H9 (cell line): ENCODE results near the gene TSPAN33. TPM values are rescaled to one million over a fixed set of nuclear protein-coding genes. Genes with fewer than 3 reads are reported as not detected.

Experiments
- DNase-seq: peaks from one replicate; pipeline ENCODE4 v3.0.0-alpha.2; 2017
- H2AFZ ChIP-seq: one replicate; pipeline ENCODE4 v1.6.1; 2013; ENCODE audit warnings: mild to moderate bottlenecking, low read length, control low read depth, moderate library complexity
- H2AK5ac ChIP-seq: 2 replicates; pipeline ENCODE4 v1.6.1; 2013; ENCODE audit warnings: low read length, control low read depth, mixed read lengths; ENCODE audit not compliant: insufficient read length
- H2BK120ac ChIP-seq: one replicate; pipeline ENCODE4 v1.6.1; 2013; ENCODE audit warnings: low read depth, mild to moderate bottlenecking, low read length, control low read depth, inconsistent platforms; ENCODE audit not compliant: poor library complexity, severe bottlenecking
- H2BK12ac ChIP-seq: 2 replicates; pipeline ENCODE4 v1.6.1; 2013; ENCODE audit warnings: low read length, control low read depth, mixed read lengths, low read depth; ENCODE audit not compliant: insufficient read length
- H2BK15ac ChIP-seq: 2 replicates; pipeline ENCODE4 v1.6.1; 2013; ENCODE audit warnings: low read depth, low read length, control low read depth
- H2BK20ac ChIP-seq: one replicate; pipeline ENCODE4 v1.6.1; 2013; ENCODE audit warnings: low read depth, mild to moderate bottlenecking, low read length, control low read depth, inconsistent platforms; ENCODE audit not compliant: poor library complexity, severe bottlenecking
- H2BK5ac ChIP-seq: 2 replicates; pipeline ENCODE4 v1.6.1; 2013; ENCODE audit warnings: low read length, control low read depth, mixed read lengths; ENCODE audit not compliant: insufficient read length
- H3K14ac ChIP-seq: 2 replicates; pipeline ENCODE4 v1.6.1; 2013; ENCODE audit warnings: low read length, control low read depth; ENCODE audit not compliant: insufficient read depth
- H3K18ac ChIP-seq: 2 replicates; pipeline ENCODE4 v1.6.1; 2013; ENCODE audit warnings: low read depth, mild to moderate bottlenecking, mixed read lengths, low read length, control low read depth; ENCODE audit not compliant: insufficient read length
- H3K23ac ChIP-seq: 2 replicates; pipeline ENCODE4 v1.6.1; 2013; ENCODE audit warnings: low read length, control low read depth, mixed read lengths, low read depth; ENCODE audit not compliant: insufficient read length
- H3K23me2 ChIP-seq: 2 replicates; pipeline ENCODE4 v1.6.1; 2013; ENCODE audit warnings: low read depth, mild to moderate bottlenecking, mixed read lengths, low read length, control low read depth; ENCODE audit not compliant: insufficient read length, poor library complexity, severe bottlenecking
- H3K27ac ChIP-seq: 2 replicates; pipeline ENCODE4 v1.5.1; 2013; ENCODE audit warnings: low read length, control low read depth, mixed read lengths, low read depth; ENCODE audit not compliant: insufficient read length
- H3K27me3 ChIP-seq: 2 replicates; pipeline ENCODE4 v1.6.1; 2013; ENCODE audit warnings: low read length, control low read depth, inconsistent platforms; ENCODE audit not compliant: insufficient read depth
- H3K4ac ChIP-seq: 2 replicates; pipeline ENCODE4 v1.6.1; 2013; ENCODE audit warnings: low read depth, mild to moderate bottlenecking, control low read depth, inconsistent platforms, low read length, moderate library complexity
- H3K4me1 ChIP-seq: 2 replicates; pipeline ENCODE4 v1.6.1; 2013; ENCODE audit warnings: low read length, control low read depth, inconsistent platforms; ENCODE audit not compliant: insufficient read depth
- H3K4me2 ChIP-seq: 2 replicates; pipeline ENCODE4 v1.6.1; 2013; ENCODE audit warnings: low read length, control low read depth, mixed read lengths; ENCODE audit not compliant: insufficient read length, insufficient read depth
- H3K56ac ChIP-seq: 2 replicates; pipeline ENCODE4 v1.6.1; 2013; ENCODE audit warnings: low read depth, mild to moderate bottlenecking, mixed read lengths, low read length, control low read depth; ENCODE audit not compliant: insufficient read length
- H3K79me1 ChIP-seq: 2 replicates; pipeline ENCODE4 v1.6.1; 2013; ENCODE audit warnings: low read depth, mild to moderate bottlenecking, moderate library complexity, low read length, control low read depth, inconsistent platforms; ENCODE audit not compliant: insufficient read depth, poor library complexity, severe bottlenecking
- H3K79me2 ChIP-seq: 2 replicates; pipeline ENCODE4 v1.6.1; 2013; ENCODE audit warnings: low read length, control low read depth, inconsistent platforms; ENCODE audit not compliant: insufficient read depth
- H3K9ac ChIP-seq: 2 replicates; pipeline ENCODE4 v1.6.1; 2013; ENCODE audit warnings: low read length, control low read depth, mixed read lengths; ENCODE audit not compliant: insufficient read length; ENCODE audit errors: extremely low read depth
- H3K9me3 ChIP-seq: one replicate; pipeline ENCODE4 v1.6.1; 2013; ENCODE audit warnings: low read depth, low read length, inconsistent platforms; ENCODE audit not compliant: control insufficient read depth
- H3T11ph ChIP-seq: one replicate; pipeline ENCODE4 v1.6.1; 2013; ENCODE audit warnings: mild to moderate bottlenecking, low read length, control low read depth, inconsistent platforms
- H4K20me1 ChIP-seq: one replicate; pipeline ENCODE4 v1.6.1; 2013; ENCODE audit not compliant: control insufficient read depth, insufficient read length, insufficient read depth
- H4K5ac ChIP-seq: 2 replicates; pipeline ENCODE4 v1.6.1; 2013; ENCODE audit warnings: low read depth, mild to moderate bottlenecking, mixed read lengths, low read length, control low read depth; ENCODE audit not compliant: insufficient read length
- H4K8ac ChIP-seq: replicated peaks from 2 replicates; pipeline ENCODE4 v1.6.1; 2013; ENCODE audit warnings: low read length, control low read depth, mixed read lengths, low read depth; ENCODE audit not compliant: insufficient read length
- H4K91ac ChIP-seq: 2 replicates; pipeline ENCODE4 v1.6.1; 2013; ENCODE audit warnings: low read depth, mild to moderate bottlenecking, moderate library complexity, mixed read lengths, low read length, control low read depth; ENCODE audit not compliant: insufficient read length
- H3K27ac Mint-ChIP-seq, 3 experiments: 2 replicates in 2 of 3; 3 replicates in 1 of 3; pipeline ENCODE4 v1.8.0; 2020 to 2021; ENCODE audit warnings: mixed read lengths in 3 of 3, mild to moderate bottlenecking in 1 of 3, moderate library complexity in 1 of 3
- H3K27me3 Mint-ChIP-seq: 2 replicates; pipeline ENCODE4 v1.8.0; 2021; ENCODE audit warnings: low read depth, mild to moderate bottlenecking, moderate library complexity, mixed read lengths
- H3K36me3 Mint-ChIP-seq, 3 experiments: 2 replicates in 2 of 3; 3 replicates in 1 of 3; pipeline ENCODE4 v1.8.0; 2020 to 2021; ENCODE audit warnings: low read depth in 3 of 3, mixed read lengths in 3 of 3; ENCODE audit not compliant: insufficient read depth in 1 of 3
- H3K4me1 Mint-ChIP-seq, 2 experiments: 2 replicates each; pipeline ENCODE4 v1.8.0; 2020; ENCODE audit warnings: mixed read lengths in 2 of 2
- H3K4me3 Mint-ChIP-seq, 2 experiments: 2 replicates in 1 of 2; 3 replicates in 1 of 2; pipeline ENCODE4 v1.8.0; 2020 to 2021; ENCODE audit warnings: mild to moderate bottlenecking in 2 of 2, mixed read lengths in 2 of 2, moderate library complexity in 1 of 2
- H3K9me3 Mint-ChIP-seq, 2 experiments: 2 replicates in 1 of 2; 3 replicates in 1 of 2; pipeline ENCODE4 v1.8.0; 2020; ENCODE audit warnings: mild to moderate bottlenecking in 2 of 2, mixed read lengths in 2 of 2, moderate library complexity in 1 of 2
- WGBS: extraction: QIAGEN DNeasy Blood & Tissue Kit; methylation state at CpG from one replicate; pipeline ENCODE4 v1.1.7; 2013; ENCODE audit warnings: missing lambda C conversion rate, low lambda C conversion rate, mixed read lengths; ENCODE audit not compliant: insufficient read length; ENCODE audit errors: extremely low coverage; 5-methylcytosine and 5-hydroxymethylcytosine counted together
- total RNA-seq: library from RNA; stranded (reverse); gene quantifications from 2 replicates; pipeline ENCODE4 v1.2.1, GENCODE V29; 2021
- TF ChIP-seq, protein P1 (sequence below): fragments of 200-600 bp; sonication (generic); conservative IDR thresholded peaks from 3 replicates; pipeline ENCODE4 v1.8.0; 2021; ENCODE audit warnings: antibody characterized with exemption, mild to moderate bottlenecking

TSPAN33 gene
- total RNA-seq, 1 experiment from 2014 or later: 34.7 TPM

DNA sequence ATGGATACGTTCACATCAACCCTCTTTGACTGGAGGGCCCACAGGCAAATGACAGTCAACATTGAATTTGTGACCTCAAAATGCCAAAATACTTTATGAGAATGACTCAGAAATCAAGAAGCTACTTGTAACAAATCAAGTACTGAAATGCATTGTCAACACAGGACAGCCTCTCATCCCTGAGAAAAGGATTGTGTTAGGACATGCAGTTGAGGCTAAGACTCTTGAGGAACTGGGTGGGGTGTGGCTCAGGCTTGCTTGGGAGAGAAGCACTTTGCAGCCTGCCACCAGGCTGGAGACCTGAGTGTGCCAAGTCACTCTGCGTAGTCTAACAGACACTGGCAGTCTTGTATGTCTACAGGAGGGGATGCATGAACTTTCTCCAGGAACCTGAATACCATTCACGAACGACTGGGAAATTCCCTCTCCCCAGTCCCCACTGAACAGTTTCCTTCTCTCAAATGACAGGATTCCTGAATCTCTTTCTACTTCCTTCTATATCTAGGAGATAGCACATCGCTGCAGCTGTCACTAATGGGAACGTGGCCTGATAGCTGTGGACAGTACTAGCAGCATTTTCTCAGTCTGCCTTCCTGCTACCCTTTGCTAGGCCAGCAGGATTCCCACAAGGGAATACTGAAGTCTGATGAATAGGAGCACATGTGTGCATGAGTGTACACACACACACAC is 40.6 kb downstream of the TSPAN33 start:
- Histone ChIP-seq H3K23ac (no peak overlapping the region), H3K79me1 (peaks cover 3% of the 10 kb centered on the region), H2AK5ac (no peak overlapping the region), H2BK5ac (no peak overlapping the region), H4K8ac (no peak overlapping the region), H3K4me1 (no peaks in the 10 kb centered on the region; the same call in 1 of the 2 replicates), H3K14ac (no peak overlapping the region), H3K18ac (no peak overlapping the region), H3K56ac (no peak overlapping the region), H2BK120ac (no peak overlapping the region), H3K27ac (no peak overlapping the region), H2AFZ (no peak overlapping the region), H3K9ac (no peak overlapping the region), H3K4ac (no peak overlapping the region; the same call in 1 of the 2 replicates), H3K9me3 (no peaks in the 10 kb centered on the region), H3T11ph (no peak overlapping the region), H4K5ac (no peak overlapping the region), H3K27me3 (peaks cover 3% of the 10 kb centered on the region; the same call in 1 of the 2 replicates), H3K23me2 (peaks cover 10% of the 10 kb centered on the region), H3K79me2 (peaks cover 4% of the 10 kb centered on the region; the same call in 1 of the 2 replicates), H3K4me2 (no peak overlapping the region), H4K20me1 (no peaks in the 10 kb centered on the region), H2BK15ac (no peak overlapping the region), H4K91ac (no peak overlapping the region), H2BK12ac (no peak overlapping the region), H2BK20ac (no peak overlapping the region)
- DNase-seq: no peak
- H3K36me3 Mint-ChIP-seq: peaks cover 0 to 1% (median 0%) of the 10 kb centered on the region in 3 experiments; a peak in 1 of 7 replicates
- H3K4me3 Mint-ChIP-seq: no peak overlapping the region
- TF ChIP-seq, protein P1, sequence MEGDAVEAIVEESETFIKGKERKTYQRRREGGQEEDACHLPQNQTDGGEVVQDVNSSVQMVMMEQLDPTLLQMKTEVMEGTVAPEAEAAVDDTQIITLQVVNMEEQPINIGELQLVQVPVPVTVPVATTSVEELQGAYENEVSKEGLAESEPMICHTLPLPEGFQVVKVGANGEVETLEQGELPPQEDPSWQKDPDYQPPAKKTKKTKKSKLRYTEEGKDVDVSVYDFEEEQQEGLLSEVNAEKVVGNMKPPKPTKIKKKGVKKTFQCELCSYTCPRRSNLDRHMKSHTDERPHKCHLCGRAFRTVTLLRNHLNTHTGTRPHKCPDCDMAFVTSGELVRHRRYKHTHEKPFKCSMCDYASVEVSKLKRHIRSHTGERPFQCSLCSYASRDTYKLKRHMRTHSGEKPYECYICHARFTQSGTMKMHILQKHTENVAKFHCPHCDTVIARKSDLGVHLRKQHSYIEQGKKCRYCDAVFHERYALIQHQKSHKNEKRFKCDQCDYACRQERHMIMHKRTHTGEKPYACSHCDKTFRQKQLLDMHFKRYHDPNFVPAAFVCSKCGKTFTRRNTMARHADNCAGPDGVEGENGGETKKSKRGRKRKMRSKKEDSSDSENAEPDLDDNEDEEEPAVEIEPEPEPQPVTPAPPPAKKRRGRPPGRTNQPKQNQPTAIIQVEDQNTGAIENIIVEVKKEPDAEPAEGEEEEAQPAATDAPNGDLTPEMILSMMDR: no peak
- no CpG with 5 or more reads among the region's 6 CpGs for WGBS
- H3K9me3 Mint-ChIP-seq: peaks cover 4 to 10% of the 10 kb centered on the region in 2 experiments; a peak in 3 of 5 replicates
- H3K27me3 Mint-ChIP-seq: peaks cover 23% of the 10 kb centered on the region
- peaks cover 13 to 16% of the 10 kb centered on the region in 2 experiments for H3K4me1 Mint-ChIP-seq
- H3K27ac Mint-ChIP-seq: no peak overlapping the region
